ENCODE measurements around the gene SEMA6B.
"Not testable (repeated sequence)": the region's sequence is repeated elsewhere in the genome, so short reads cannot be mapped to it uniquely, and the experiment has no call there.

Gene SEMA6B, protein sequence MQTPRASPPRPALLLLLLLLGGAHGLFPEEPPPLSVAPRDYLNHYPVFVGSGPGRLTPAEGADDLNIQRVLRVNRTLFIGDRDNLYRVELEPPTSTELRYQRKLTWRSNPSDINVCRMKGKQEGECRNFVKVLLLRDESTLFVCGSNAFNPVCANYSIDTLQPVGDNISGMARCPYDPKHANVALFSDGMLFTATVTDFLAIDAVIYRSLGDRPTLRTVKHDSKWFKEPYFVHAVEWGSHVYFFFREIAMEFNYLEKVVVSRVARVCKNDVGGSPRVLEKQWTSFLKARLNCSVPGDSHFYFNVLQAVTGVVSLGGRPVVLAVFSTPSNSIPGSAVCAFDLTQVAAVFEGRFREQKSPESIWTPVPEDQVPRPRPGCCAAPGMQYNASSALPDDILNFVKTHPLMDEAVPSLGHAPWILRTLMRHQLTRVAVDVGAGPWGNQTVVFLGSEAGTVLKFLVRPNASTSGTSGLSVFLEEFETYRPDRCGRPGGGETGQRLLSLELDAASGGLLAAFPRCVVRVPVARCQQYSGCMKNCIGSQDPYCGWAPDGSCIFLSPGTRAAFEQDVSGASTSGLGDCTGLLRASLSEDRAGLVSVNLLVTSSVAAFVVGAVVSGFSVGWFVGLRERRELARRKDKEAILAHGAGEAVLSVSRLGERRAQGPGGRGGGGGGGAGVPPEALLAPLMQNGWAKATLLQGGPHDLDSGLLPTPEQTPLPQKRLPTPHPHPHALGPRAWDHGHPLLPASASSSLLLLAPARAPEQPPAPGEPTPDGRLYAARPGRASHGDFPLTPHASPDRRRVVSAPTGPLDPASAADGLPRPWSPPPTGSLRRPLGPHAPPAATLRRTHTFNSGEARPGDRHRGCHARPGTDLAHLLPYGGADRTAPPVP

DNA sequence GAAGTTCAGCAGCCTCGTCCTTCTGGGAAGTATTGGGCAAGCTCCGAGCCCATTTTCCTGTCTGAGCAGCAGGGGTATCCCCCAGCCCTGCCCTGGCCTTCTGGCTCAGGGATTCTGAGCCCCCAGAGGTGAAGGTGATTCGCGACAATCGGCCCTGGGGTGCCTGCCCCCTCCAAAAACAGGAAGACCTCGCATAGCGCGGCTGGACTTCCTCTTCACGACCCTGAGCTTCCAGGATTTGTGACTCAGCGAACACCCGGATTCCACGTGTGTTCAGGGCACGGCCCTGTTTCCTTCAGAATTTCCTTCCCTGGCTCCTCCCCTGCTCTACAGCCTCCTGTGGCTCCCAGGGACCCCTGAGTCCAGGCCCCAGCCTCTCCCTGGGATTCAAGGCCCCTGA, at the start of gene SEMA6B:
Gene SEMA6B (minus strand): TSS at position 116 of the 400 bp plus-strand sequence. CDS start 1,227 bp downstream, outside the sequence.
- DNase-seq (ENCODE audit: low spot score), result no peak

DNA sequence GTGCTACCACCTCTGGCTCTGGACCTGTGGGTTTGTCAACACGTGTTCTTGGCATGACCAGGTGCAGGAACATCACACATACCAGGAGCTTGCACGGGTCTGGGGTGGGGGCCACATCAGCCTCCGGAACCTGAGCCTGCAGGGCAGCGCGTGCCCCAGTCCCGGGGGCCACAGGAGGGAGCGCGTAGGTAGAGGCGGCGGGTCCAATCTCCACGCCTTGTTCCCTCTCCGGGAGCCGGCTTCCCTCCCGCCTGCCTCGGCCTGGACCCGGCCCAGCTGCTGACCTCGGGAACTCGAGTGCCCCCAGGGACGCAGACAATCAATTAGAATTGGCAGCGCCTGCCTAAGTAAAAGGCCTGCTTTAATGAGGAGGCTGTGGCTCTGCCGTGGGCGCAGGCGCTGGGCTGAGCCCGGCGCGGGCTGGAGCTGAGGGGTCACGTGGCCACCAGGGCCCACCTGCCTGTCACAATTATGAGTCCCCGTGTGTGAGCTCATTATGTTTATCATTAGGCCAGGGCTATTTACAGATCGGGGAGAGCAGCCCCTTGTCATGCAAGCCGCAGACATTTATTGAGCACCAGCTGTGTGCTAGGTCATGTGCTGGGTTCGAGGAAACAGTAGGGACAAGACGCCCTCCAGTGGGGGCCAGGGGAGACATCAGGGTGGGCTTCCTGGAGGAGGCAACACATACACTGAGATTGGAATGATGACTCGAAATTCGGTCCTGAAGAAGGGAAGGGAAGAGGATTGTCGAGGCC, 47.6 kb upstream of the SEMA6B start:
- DNase-seq (ENCODE audit: low spot score), result peak; percentile 81

DNA sequence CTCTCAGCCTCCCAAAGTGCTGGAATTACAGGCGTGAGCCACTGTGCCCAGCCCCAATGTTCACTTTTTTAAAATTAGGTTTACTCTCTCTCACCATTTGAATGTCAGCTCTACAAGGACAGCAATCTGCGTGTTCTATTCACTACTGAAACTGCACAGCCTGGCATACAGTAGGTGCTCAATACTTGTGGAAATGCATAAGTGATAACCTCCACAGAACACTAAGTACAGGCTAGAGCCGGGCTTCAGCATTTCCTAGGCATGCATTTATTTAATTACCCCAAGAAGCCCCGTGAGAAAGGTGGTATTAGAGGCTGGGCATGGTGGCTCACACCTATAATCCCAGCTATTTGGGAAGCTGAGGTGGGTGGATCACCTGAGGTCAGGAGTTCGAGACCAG, 46.7 kb upstream of the SEMA6B start:
- no peak for DNase-seq (ENCODE audit: low spot score)

DNA sequence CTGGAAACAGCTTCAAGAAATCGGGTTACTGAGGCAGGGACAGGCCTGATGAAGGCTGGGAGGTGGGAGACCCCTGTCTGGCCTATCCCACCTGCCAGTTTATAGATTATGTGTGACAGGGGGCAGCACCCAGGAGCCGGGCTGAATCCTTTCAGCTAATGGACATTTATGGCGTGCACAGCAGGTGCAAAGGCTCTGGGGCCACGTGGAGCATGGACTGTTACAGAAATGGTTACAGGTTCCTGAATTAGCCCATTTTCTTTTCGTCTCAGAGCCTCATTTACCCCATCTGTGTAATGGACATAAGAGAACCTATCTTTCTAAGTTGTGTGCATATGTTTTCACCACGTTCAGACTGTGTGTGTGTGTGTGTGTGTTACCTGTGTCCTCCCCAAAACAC, 45.4 kb upstream of the SEMA6B start:
- DNase-seq (ENCODE audit: low spot score), result no peak

DNA sequence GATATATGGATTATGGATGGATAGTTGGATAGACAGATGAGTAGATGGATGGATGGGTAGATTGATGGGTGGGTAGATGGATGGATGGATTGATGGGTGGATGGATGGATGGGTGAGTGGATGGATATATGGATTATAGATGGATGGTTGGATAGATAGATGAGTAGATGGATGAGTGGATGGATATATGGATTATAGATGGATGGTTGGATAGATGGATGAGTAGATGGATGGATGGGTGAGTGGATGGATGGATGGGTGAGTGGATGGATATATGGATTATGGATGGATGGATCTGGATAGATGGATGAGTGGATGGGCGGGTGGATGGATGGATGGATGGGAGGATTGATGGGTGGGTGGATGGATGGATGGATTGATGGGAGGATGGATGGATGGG, 43.4 kb upstream of the SEMA6B start:
- DNase-seq (ENCODE audit: low spot score), result no peak

DNA sequence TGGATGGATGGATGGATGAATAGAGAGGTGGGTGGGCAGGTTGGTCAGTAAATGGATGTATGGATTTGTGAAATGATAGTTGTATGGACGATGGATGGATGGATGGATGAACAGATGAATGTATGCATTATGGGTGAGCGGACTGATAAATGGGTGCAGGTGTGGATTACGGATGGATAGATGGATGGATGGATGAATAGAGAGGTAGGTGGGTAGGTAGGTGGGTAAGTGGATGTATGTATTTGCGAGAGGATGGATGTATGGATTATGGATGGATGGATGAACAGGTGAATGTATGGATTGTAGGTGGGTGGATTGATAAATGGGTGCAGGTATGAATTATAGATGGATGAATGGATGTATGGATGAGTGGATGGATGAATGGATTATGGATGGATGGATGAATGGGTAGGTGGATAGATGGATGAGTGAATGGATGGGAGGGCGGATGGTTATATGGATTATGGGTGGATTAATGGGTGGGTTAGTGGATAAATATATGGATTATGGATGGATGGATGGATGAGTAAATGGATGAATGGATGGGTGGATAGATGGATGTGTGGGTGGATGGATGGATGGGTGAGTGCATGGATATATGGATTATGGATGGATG, 42.8 kb upstream of the SEMA6B start:
- DNase-seq (ENCODE audit: low spot score), result no peak

DNA sequence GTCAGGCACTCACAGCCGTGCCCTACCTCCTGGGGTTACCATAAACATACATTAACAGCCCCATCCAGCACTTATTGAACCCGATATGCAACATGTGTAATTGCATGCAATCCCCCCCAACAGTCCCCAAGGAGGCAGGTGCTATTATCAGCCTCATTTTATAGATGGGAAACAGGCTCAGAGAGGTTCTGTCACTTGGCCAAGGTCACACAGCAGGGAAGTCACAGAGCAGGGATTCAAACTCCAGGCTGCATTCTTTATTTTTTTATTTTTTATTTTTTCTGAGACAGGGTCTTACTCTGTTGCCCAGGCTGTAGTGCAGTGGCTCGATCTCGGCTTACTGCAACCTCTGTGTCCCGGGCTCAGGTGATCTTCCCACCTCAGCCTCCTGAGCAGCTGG, 41.4 kb upstream of the SEMA6B start:
- DNase-seq (ENCODE audit: low spot score), result no peak

DNA sequence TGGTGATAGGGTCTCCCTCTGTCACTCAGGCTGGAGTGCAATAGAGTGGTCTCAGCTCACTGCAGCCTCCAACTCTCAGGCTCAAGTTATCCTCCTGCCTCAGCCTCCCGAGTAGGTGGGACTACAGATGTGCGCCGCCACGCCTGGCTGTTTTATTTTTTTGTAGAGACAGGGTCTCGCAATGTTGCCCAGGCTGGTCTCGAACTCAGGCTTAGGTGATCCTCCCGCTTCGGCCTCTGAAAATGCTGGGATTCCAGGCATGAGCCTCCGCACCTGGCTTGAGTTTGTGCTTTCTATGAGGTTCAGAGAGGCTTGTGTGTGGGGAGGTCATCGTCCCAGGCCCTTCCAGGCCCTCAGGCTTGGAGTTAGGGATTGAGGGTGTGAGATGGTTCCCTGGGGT, 40.6 kb upstream of the SEMA6B start:
- DNase-seq (ENCODE audit: low spot score), result no peak

DNA sequence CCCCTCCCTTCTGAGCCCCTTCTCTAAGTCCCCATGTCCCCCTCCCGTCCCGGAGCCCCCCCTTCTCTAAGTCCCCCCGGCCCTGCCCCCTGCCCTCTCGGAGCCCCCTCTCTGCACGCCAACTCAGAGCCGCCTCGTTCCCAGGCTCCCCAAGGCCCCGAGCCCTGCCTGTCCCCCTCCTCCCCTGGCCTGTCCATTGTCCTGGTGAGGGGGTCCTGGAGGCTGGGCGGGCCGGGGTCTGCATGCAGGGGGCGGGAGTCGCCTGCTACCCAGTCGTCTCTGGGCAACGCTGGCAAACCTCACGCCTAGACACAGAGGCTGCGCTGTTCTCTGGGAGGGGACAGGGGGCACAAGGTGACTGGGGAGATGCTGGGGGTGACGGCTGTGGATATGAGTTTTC, 39.2 kb upstream of the SEMA6B start:
- DNase-seq (ENCODE audit: low spot score), result no peak

DNA sequence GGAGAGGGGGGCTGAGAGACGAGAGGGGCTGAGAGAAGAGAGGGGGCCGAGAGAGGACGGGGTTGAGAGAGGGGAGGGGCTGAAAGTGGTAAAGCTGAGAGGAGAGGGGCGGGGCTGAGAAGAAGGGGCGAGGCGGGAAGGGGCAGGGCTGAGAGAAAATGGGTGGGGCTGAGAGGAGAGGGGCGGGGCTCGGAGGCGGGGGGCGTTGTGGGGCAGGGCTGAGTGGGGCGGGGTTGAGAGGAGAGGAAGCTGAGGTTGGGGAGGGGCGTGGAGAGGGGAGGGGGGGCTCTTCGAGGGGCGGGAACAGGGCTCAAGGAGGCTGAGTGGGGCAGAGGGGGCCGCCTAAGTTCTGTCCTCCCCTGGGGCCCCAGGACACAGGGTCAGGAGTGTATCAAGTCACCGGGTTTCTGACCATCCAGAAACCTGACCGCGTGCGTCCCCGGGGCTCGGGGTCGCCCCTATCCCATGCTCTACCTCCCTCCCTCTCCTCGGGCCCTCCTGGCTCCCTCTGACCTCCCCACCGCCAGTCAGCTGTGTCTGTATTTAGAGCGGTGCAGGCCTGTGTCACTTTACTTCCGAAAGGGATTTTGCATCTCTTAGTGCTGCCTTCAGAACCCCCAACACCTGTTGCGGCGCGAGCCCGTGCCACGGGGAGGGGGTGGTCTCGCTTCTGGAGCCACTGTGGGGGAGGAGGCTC, 38.6 kb upstream of the SEMA6B start:
- DNase-seq (ENCODE audit: low spot score), result peak; percentile 89

DNA sequence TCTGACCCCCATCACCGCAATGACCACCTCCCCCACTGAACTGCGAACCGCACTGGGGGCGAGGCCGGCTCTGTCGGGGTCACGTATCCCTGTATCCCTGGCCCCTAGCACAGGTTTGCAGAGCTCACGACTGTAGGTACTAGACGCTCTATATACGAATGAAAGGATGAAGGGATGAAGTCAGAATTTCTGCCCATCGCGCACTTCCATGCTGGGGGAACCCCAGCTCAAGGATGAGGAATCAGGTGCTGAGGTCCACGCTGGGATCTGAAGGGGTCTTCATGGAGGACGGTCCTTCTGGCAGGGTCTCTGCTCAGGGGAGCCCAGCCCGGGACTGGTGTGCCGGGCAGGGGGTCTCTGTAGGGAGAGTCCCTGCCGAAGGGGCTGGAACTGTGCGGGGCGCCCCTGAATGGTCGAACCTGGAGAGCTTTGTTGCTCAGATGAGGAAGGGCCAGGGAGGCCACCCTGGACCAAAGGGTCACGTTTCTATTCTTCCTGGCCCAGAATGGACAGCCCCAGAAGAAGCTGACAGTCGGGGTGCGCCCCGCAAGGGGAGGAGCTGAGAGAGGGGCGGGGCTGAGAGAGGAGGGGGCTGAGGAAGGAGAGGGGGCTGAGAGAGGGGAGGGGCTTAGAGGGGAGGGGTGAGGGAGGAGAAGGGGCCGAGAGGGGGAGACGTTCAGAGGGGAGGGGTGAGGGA, 37.9 kb upstream of the SEMA6B start:
- DNase-seq (ENCODE audit: low spot score), result no peak

DNA sequence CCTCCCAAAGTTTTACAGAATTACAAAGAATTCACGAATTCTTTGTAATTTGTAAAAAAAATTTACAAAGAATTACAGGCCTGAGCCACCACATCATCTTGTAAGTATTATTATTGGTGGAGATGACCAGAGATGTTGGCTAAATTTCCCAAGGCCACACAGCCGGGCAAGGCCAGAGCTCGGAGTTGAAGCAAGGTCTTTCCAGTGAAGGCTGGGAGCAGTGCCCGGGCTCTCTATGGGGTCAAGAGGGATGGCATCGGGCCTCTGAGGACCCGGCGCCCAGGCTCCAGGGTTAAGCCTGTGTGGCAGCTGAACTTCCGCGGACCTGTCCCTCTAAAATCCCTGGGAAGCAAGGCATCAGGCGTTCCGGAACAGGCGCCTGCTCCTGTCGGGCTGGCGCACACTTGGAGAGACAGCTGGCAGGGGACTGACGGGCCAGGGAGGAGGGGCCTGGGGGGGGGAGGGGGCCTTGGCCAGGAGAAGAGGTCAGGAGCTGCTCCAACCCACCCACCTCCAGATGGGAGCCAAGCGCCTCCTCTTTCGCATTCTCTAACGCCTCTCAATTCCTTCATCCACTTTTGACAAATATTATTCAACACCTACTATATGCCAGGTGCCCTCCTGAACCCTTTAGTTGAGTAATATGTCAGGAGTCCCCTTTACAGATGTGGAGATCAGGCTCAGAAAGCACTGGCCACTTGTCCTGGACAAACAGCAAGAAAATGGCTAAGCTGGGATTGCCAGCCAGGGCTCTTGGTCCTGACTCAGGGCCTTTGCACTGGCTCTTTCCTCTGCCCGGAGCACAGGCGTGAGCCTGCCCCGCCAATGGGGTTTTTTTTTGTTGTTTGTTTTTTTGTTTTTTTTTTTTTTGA, 36.8 kb upstream of the SEMA6B start:
- no peak for DNase-seq (ENCODE audit: low spot score)

DNA sequence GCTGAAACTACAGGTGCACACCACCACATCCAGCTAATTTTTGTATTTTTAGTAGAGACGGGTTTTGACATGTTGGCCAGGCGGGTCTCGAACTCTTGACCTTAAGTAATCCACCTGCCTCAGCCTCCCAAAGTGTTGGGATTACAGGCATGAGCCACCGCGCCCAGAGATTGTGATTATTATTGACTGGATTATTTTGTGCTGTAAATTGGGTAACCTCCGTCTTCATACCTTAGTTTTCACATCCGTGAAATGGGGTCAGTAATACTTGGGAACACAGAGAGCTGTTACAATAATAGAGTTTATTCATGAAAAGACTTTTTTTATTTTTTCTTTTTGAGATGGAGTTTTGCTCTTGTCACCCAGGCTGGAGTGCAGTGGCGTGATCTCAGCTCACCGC, 35.7 kb upstream of the SEMA6B start:
- not testable (repeated sequence) for DNase-seq (ENCODE audit: low spot score)

DNA sequence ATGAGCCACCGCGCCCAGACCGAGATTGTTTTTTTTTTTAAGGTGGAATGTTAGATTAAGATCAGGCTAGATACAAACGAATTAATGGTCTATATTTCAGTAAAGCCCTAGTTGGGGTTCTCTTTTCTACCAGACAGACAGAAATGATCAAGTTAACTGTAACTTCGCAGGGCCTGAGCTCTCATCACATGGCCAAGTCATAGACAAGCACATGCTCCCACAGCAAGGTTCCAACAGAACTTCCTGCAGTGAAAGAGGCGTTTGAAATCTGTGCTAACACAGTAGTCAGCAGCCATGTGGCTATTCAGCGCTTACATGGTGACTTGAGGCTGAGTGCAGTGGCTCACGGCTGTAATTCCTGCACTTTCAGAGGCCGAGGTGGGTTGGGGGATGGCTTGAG, 34.7 kb upstream of the SEMA6B start:
- no peak for DNase-seq (ENCODE audit: low spot score)

DNA sequence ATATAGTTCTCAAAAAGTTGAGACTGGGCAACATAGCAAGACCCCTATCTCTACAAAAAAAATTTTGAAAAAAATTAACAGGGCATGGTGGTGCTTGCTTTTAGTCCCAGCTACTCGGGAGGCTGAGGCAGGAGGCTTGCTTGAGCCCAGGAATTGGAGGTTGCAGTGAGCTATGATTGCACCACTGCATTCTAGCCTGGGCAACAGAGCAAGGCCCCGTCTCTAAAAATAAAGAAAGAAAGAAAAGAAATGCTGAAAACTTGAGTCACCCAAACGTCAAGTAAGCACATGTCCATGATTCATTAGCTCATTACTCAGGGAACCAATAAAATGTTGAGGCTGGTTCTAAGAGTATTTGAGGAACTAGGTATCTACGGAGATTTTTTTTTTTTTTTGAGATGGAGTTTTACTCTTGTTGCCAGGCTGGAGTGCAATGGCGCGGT, 33.9 kb upstream of the SEMA6B start:
- DNase-seq (ENCODE audit: low spot score), result no peak

DNA sequence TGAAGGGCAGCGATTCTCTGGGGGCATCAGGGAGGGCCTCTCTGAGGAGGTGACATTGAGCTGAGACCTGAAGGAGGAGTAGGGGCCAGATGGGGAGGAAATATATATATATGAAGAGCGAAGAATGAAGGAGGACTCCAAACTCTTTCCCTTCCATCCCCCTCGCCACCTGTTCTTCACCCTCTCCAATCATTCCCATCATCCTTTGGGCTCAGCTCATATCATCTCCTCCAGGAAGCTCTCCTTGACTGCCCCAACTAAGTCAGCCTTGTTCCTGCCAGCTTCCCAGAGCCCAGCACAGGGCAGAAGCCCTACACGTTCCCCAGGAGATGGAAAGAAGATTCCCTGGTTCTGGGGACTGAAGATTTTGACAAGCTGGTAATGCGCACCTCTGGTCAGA, 33.0 kb upstream of the SEMA6B start:
- DNase-seq (ENCODE audit: low spot score), result no peak

DNA sequence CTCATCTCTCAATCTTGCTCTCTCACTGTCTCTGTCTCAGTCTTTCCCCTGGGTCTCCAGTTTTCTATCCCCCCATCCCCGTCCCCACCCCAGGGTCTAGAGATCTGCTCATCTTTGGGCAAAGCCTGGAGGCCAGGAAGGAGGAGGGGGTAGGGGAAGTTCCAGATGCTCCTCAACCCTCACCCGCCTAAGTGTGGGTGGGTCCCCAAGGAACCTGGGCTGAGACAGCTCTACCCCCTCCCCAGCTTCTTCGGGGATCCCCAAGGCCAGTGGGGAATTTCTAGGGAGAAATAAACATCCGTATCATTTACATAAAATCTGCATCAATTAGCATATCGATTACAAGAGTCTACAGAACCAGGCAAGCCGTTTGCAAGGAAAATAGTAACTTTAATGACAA, 31.8 kb upstream of the SEMA6B start:
- DNase-seq (ENCODE audit: low spot score), result no peak

DNA sequence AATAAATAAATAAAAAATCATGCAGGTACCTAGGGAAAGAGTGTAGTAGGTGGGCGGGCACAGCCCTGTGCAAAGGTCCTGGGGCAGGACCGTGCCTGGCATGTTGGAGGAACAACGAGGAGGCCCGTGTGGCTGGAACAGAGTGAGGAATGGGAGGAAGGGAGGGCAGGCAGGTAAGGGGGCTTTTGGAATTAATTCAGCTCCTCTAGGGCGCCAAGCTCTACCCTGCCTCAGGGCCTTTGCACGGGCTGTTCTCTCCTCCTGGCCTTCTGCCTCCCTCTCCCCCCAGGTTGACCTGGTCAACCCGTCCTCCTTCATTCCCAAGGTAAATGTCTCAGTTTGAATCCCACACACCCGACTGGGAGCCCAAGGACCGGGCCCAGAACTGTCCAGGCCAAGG, 31.1 kb upstream of the SEMA6B start:
- no peak for DNase-seq (ENCODE audit: low spot score)

DNA sequence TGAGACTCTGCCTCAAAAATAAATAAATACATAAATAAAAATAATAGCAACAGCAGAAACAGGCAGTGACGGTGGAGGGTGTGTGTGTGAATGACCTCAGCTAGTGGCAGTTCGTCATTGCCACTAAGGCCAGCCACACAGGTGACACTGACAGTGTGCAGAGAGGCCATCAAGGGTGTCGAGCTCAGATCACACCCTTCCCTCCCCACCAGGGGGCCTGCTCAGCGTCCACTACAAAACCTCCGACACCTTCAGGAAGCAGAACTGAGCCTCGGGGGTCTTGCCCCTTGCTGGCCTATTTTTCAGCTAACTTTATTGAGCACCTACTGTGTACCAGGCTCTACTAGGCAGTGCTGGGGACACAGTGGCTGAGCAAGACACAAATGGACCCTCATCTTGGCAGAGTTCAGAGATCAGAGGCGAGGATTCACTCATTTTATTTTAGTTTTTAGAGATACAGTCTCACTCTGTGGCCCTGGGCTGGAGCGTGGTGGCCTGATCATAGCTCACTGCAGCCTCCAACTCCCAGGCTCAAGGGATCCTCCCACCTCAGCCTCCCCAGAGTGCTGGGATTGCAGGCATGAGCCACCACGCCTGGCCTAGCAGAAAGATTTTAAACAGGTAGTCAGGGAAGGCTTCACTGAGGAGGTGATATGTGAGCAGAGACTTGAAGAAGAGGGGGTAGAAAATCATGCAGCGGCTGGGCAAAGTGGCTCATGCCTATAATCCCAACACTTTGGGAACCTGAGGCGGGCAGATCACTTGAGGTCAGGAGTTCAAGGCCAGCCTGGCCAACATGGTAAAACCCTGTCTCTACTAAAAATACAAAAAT, 30.3 kb upstream of the SEMA6B start:
- DNase-seq (ENCODE audit: low spot score), result no peak
